A549 (cell line): ENCODE results near the gene MAP3K1.

Experiments used
- HDAC2 ChIP-seq: fragments of 200-600 bp; sonication (generic); IDR thresholded peaks from 2 replicates; pipeline ENCODE4 v1.6.1; 2016
- MAZ ChIP-seq: fragments of 150-350 bp; IDR thresholded peaks from 2 replicates; pipeline ENCODE4 v1.6.1; 2014; ENCODE audit warnings: antibody characterized with exemption, low read depth, low read length, borderline replicate concordance
- MYC ChIP-seq: IDR thresholded peaks from 2 replicates; pipeline ENCODE4 v1.6.1; 2012; ENCODE audit warnings: mild to moderate bottlenecking, inconsistent platforms, low read length, improper control_type of control experiment, borderline replicate concordance
- POLR2A ChIP-seq: IDR thresholded peaks from 2 replicates; pipeline ENCODE4 v1.6.1; 2012; ENCODE audit warnings: mild to moderate bottlenecking, low read length
- POLR2AphosphoS2 ChIP-seq: conservative IDR thresholded peaks from 2 replicates; pipeline ENCODE4 v1.6.1; 2012; ENCODE audit warnings: low read length, improper control_type of control experiment, inconsistent platforms
- RAD21 ChIP-seq, 2 experiments: fragments of >200 bp in 1 of 2; sonication (Bioruptor Twin) in 1 of 2; formaldehyde crosslinking in 1 of 2; IDR thresholded peaks in 1 of 2; conservative IDR thresholded peaks in 1 of 2; 2 replicates in 1 of 2; 3 replicates in 1 of 2; pipeline ENCODE4 v1.6.1; 2012 to 2018; ENCODE audit warnings: inconsistent platforms in 1 of 2
- SREBF2 ChIP-seq: fragments of 450-650 bp; IDR thresholded peaks from 2 replicates; pipeline ENCODE4 v1.6.1; 2014; ENCODE audit warnings: mild to moderate bottlenecking, moderate library complexity
- ZSCAN20 ChIP-seq: fragments of 250-450 bp; sonication (Bioruptor Pico); IDR thresholded peaks from 2 replicates; pipeline ENCODE4 v1.8.0; 2022; ENCODE audit warnings: mild to moderate bottlenecking, moderate library complexity
- TF ChIP-seq, protein P1 (sequence below): IDR thresholded peaks from 2 replicates; pipeline ENCODE4 v1.6.1; 2012
- TF ChIP-seq, protein P2 (sequence below): fragments of 450-650 bp; IDR thresholded peaks from 2 replicates; pipeline ENCODE4 v1.6.1; 2014; ENCODE audit warnings: antibody characterized with exemption
- TF ChIP-seq, protein P3 (sequence below): fragments of >200 bp; sonication (Bioruptor Twin); formaldehyde crosslinking; IDR thresholded peaks from 3 replicates; pipeline ENCODE4 v1.5.1; 2016
- TF ChIP-seq, protein P4 (sequence below): IDR thresholded peaks from 2 replicates; pipeline ENCODE4 v1.6.1; 2012
- TF ChIP-seq, protein P5 (sequence below): fragments of >200 bp; sonication (Bioruptor Twin); formaldehyde crosslinking; IDR thresholded peaks from 3 replicates; pipeline ENCODE4 v1.6.1; 2016

DNA sequence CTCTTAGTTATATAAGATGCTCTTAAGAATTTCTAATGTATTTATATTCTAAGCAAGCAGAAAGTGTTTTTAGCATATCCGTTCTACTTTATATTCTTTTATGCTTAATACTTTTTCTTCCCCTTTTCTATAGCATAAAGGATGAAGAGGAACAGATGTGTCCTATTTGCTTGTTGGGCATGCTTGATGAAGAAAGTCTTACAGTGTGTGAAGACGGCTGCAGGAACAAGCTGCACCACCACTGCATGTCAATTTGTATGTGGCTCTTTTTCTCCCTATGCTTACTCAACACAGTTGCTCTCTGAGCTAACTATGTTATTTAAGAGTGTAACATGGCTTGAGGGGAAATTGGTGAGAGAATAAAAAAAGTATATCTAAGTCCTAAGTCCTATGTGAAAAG lies 56.4 kb downstream of the MAP3K1 start:
- TF ChIP-seq POLR2A = no peak
- TF ChIP-seq, protein P1, sequence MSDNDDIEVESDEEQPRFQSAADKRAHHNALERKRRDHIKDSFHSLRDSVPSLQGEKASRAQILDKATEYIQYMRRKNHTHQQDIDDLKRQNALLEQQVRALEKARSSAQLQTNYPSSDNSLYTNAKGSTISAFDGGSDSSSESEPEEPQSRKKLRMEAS = no peak
- TF ChIP-seq, protein P2, sequence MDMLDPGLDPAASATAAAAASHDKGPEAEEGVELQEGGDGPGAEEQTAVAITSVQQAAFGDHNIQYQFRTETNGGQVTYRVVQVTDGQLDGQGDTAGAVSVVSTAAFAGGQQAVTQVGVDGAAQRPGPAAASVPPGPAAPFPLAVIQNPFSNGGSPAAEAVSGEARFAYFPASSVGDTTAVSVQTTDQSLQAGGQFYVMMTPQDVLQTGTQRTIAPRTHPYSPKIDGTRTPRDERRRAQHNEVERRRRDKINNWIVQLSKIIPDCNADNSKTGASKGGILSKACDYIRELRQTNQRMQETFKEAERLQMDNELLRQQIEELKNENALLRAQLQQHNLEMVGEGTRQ = no peak
- TF ChIP-seq, protein P3, sequence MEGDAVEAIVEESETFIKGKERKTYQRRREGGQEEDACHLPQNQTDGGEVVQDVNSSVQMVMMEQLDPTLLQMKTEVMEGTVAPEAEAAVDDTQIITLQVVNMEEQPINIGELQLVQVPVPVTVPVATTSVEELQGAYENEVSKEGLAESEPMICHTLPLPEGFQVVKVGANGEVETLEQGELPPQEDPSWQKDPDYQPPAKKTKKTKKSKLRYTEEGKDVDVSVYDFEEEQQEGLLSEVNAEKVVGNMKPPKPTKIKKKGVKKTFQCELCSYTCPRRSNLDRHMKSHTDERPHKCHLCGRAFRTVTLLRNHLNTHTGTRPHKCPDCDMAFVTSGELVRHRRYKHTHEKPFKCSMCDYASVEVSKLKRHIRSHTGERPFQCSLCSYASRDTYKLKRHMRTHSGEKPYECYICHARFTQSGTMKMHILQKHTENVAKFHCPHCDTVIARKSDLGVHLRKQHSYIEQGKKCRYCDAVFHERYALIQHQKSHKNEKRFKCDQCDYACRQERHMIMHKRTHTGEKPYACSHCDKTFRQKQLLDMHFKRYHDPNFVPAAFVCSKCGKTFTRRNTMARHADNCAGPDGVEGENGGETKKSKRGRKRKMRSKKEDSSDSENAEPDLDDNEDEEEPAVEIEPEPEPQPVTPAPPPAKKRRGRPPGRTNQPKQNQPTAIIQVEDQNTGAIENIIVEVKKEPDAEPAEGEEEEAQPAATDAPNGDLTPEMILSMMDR = no peak
- no peak for TF ChIP-seq RAD21 (conservative IDR thresholded peaks at IDR 0.05 in 1 of 2, IDR thresholded peaks at IDR 0.05 in 1 of 2)
- TF ChIP-seq SREBF2 = no peak
- TF ChIP-seq POLR2AphosphoS2 = no peak
- no peak for TF ChIP-seq HDAC2
- TF ChIP-seq, protein P4, sequence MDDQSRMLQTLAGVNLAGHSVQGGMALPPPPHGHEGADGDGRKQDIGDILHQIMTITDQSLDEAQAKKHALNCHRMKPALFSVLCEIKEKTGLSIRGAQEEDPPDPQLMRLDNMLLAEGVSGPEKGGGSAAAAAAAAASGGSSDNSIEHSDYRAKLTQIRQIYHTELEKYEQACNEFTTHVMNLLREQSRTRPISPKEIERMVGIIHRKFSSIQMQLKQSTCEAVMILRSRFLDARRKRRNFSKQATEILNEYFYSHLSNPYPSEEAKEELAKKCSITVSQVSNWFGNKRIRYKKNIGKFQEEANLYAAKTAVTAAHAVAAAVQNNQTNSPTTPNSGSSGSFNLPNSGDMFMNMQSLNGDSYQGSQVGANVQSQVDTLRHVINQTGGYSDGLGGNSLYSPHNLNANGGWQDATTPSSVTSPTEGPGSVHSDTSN = no peak
- TF ChIP-seq, protein P5, sequence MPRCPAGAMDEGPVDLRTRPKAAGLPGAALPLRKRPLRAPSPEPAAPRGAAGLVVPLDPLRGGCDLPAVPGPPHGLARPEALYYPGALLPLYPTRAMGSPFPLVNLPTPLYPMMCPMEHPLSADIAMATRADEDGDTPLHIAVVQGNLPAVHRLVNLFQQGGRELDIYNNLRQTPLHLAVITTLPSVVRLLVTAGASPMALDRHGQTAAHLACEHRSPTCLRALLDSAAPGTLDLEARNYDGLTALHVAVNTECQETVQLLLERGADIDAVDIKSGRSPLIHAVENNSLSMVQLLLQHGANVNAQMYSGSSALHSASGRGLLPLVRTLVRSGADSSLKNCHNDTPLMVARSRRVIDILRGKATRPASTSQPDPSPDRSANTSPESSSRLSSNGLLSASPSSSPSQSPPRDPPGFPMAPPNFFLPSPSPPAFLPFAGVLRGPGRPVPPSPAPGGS = no peak
- no peak for TF ChIP-seq ZSCAN20 (CRISPR knock-in tag)
- no peak for TF ChIP-seq MYC
- no peak for TF ChIP-seq MAZ
